Epidermal melanocyte (primary cell): Measurements from ENCODE around the gene E2F1.

ENCODE experiments used
- DNase-seq: peaks from one replicate; pipeline ENCODE4 v3.0.0; 2011; ENCODE audit warnings: low spot score; ENCODE audit not compliant: insufficient read length

E2F1 gene

GRCh38 chr20:33686100-33686983 is at the start of gene E2F1:
TSS of gene E2F1 (minus strand) at chr20:33686385. CDS start at chr20:33686264, 121 bp downstream.
- DNase-seq, result peak; percentile 97

- DNase-seq, result peak; percentile 58
These were observed 47.7 kb upstream of the E2F1 start for GRCh38 chr20:33733654-33734576.

- DNase-seq, result no peak
These were observed 46.2 kb upstream of the E2F1 start for GRCh38 chr20:33732166-33732970.

- DNase-seq, result peak; percentile 20
These were observed 45.5 kb upstream of the E2F1 start, which contains the start of gene ZNF341 for GRCh38 chr20:33731693-33732165. TSS of gene ZNF341 (plus strand) at chr20:33731996. CDS start at chr20:33732022, 26 bp downstream.

GRCh38 chr20:33730946-33731692 is 44.9 kb upstream of the E2F1 start:
- DNase-seq, result no peak

GRCh38 chr20:33729101-33729500 is 42.9 kb upstream of the E2F1 start:
- DNase-seq, result no peak

GRCh38 chr20:33728463-33728862 is 42.3 kb upstream of the E2F1 start:
- DNase-seq, result no peak

GRCh38 chr20:33727806-33728205 is 41.6 kb upstream of the E2F1 start:
- no peak for DNase-seq

- DNase-seq, result no peak
These were observed 40.9 kb upstream of the E2F1 start for GRCh38 chr20:33727115-33727479.

GRCh38 chr20:33725607-33726264 is 39.6 kb upstream of the E2F1 start:
- DNase-seq, result no peak

- no peak for DNase-seq
These were observed 38.4 kb upstream of the E2F1 start for GRCh38 chr20:33724439-33725094.

- DNase-seq, result no peak
These were observed 35.4 kb upstream of the E2F1 start for GRCh38 chr20:33721391-33722140.

GRCh38 chr20:33719989-33720709 is 34.0 kb upstream of the E2F1 start, which contains the start of gene PXMP4:
TSS of gene PXMP4 (minus strand) at chr20:33720310. CDS start at chr20:33720207, 103 bp downstream.
- DNase-seq, result peak; percentile 95

- no peak for DNase-seq
These were observed 33.2 kb upstream of the E2F1 start for GRCh38 chr20:33719277-33719988.

- no peak for DNase-seq
These were observed 30.3 kb upstream of the E2F1 start for GRCh38 chr20:33716498-33716897.

- DNase-seq, result no peak
These were observed 27.7 kb upstream of the E2F1 start for GRCh38 chr20:33713865-33714367.

GRCh38 chr20:33711446-33711738 is 25.2 kb upstream of the E2F1 start:
- no peak for DNase-seq
